GM21786 (cell line): Measurements from ENCODE around the gene MAML1.
"Not testable (repeated sequence)": the region's sequence is repeated elsewhere in the genome, so short reads cannot be mapped to it uniquely, and the experiment has no call there.

ENCODE experiments used
- ATAC-seq: cut with Tn5 transposase; IDR thresholded peaks from one replicate; pipeline ENCODE4 v1.9.1; 2021; ENCODE audit not compliant: unreplicated experiment

MAML1 gene

GRCh38 chr5:179768326-179769085 is 35.9 kb downstream of the MAML1 start:
- ATAC-seq, result no peak

- no peak for ATAC-seq
Measured at GRCh38 chr5:179769271-179769670, 36.6 kb downstream of the MAML1 start.

DNA sequence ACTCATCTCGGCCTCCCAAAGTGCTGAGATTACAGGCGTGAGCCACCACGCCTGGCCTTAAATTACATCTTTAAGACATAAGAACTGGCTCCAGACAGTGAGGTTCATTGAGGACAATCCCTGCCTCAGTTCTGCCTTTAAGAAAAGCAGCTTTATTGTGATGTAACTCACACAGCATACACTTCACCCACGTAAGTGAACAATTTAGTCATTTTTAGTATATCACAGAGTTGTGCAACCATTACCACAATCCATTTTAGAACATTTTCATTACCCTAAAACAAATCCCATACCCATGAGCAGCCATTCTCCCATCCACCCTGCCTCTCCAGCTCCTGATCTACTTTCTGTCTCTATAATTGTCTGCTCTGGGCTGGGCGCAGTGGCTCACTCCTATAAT is 37.2 kb downstream of the MAML1 start:
- ATAC-seq, result no peak

- ATAC-seq, result no peak
Measured at GRCh38 chr5:179771311-179771895, 38.8 kb downstream of the MAML1 start.

DNA sequence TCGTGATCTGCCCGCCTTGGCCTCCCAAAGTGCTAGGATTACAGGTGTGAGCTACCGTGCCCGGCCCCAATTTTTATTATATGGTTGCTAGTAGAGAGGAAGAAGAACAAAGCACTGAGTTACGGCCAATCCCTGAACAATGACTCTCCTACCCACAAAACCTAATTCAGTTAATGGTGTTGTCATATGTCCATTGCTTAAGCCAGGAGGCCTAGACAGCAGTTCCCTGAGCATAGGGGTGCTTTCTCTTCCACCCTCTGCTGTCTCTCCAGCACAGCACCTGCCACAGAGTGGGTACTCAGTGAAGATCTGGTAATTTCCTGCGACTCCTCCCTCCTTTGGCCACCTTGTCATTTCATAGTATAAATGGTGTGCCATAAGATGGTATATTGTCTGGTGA is 39.7 kb downstream of the MAML1 start:
- ATAC-seq, result no peak

DNA sequence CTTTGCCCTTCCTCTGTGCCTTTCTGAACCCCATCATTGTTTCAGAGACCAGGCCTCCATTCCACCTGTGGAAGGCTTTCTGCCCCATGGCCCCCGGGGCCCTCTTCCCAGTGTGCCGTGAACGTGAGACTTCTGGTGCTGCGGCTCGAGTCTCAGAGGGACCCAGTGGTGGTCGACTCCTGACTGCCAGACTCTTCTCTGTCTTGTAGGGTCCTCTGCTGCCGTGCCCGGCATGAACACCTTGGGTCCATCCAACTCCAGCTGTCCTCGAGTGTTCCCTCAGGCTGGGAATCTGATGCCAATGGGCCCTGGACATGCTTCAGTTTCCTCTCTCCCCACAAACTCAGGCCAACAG is 41.0 kb downstream of the MAML1 start:
- ATAC-seq, result no peak

GRCh38 chr5:179774442-179774841 is 41.8 kb downstream of the MAML1 start:
- no peak for ATAC-seq

DNA sequence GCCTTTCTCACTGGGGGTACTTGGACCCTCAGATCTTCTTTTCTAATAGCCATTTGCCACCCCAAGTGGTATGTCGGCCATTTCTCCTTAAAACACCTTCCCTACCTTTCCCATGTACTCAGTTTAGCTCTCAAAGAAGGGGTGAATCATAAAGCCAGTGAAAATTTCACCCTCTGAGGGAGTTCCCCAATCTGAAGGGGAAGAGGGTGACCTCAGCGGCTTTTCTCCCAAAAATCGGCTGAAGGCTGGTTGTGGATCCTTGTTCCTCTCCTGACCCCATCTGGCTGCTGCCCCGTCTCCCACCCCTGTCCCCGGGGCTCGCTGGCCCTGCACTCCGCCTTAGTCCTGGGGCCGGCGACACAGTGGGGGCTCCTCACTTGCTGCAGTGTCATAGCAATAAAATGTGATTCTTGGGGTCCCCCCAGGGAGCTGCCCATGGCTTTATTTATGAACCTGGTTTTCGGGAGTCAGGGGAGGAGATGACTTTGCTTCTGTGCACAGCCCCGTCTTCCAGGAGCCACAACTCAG is 43.9 kb downstream of the MAML1 start:
- no peak for ATAC-seq

GRCh38 chr5:179777456-179777855 is 44.8 kb downstream of the MAML1 start:
- no peak for ATAC-seq

- no peak for ATAC-seq
Measured at GRCh38 chr5:179777909-179778308, 45.3 kb downstream of the MAML1 start.

GRCh38 chr5:179778591-179778990 is 46.0 kb downstream of the MAML1 start:
- no peak for ATAC-seq

DNA sequence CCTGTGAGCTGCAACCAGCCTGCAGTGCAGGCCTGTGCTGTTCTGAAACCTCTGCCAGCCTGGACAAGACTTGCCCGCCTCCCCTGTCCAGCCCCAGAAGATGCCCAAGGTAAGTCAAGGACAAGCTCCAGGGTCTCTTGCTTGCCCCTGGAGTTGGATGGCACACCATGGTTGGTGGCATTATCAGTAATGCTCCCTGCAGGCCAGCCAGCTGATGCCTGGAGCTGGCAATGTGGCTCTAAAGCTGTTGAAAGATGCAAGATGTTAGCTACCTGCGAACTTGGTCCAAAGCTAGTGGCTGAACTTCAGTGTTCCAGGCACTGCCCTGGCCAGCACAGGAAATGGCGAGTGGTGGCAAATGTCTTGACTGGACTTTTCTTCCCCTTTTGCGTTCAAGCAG is 47.2 kb downstream of the MAML1 start:
- no peak for ATAC-seq

GRCh38 chr5:179780362-179780761 is 47.7 kb downstream of the MAML1 start:
- no peak for ATAC-seq

- no peak for ATAC-seq
Measured at GRCh38 chr5:179781846-179782245, 49.2 kb downstream of the MAML1 start.

GRCh38 chr5:179783128-179783527 is 50.5 kb downstream of the MAML1 start:
- no peak for ATAC-seq

GRCh38 chr5:179786861-179787260 is 54.2 kb downstream of the MAML1 start:
- ATAC-seq, result no peak

DNA sequence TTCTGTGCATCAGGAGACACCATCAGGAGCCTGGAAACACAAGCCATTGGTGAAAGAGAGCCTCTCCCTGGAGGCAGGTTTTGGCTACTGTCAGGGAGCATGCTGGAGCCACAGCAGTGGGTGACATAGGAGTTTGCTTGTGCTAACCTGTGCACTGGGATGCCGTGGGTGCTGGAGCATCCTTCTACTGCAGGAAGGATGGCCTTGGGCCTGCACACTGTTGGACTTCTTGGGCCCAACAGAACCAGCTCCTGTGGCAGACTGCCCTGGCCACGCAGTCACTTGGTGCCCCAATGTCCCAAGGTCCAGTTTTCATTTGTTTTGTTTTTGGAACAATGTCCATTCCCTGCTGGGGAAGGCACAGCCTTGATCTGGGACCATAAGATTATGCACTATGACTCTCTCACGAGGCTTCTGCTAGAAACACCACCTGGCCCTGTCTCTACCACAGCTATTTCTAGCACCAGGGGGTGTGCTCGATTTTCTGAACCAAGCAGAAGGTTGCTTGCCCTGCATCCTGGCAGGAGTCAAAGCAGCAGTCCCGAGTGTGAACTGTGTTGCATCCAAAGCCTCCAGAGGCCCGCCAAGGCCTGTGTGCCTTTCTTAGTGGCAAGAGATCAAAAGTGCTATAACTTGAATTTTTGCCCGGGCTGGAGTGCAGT is 55.7 kb downstream of the MAML1 start:
- no peak for ATAC-seq

GRCh38 chr5:179789278-179789677 is 56.7 kb downstream of the MAML1 start:
- ATAC-seq, result not testable (repeated sequence)

GRCh38 chr5:179791881-179792611 is 59.4 kb downstream of the MAML1 start:
- no peak for ATAC-seq

GRCh38 chr5:179792612-179793467 is 60.2 kb downstream of the MAML1 start:
- no peak for ATAC-seq
